ENCODE data around the gene ELF3.
"Not testable (repeated sequence)": the region's sequence is repeated elsewhere in the genome, so short reads cannot be mapped to it uniquely, and the experiment has no call there.

Gene ELF3

GRCh38 chr1:202057335-202057704 is 46.9 kb downstream of the ELF3 start:
- not testable (repeated sequence) for H3K27ac ChIP-seq (ENCODE audit: low read depth, low read length); H3K4me3 ChIP-seq (ENCODE audit: low read depth, low read length); H3K36me3 ChIP-seq (ENCODE audit: control insufficient read depth, insufficient read depth, low read length); H3K9me3 ChIP-seq (ENCODE audit: control insufficient read depth, insufficient read depth, low read length); H3K9ac ChIP-seq (ENCODE audit: low read depth, low read length); H3K27me3 ChIP-seq (ENCODE audit: control insufficient read depth, insufficient read depth, low read length); H3K4me1 ChIP-seq (ENCODE audit: control insufficient read depth, insufficient read depth, low read length)

- H3K36me3 ChIP-seq (ENCODE audit: control insufficient read depth, insufficient read depth, low read length), result no peaks in the 10 kb centered on the region
- no peak overlapping the region for H3K27ac ChIP-seq (ENCODE audit: low read depth, low read length)
- H3K27me3 ChIP-seq (ENCODE audit: control insufficient read depth, insufficient read depth, low read length), result no peaks in the 10 kb centered on the region
- no peak overlapping the region for H3K4me3 ChIP-seq (ENCODE audit: low read depth, low read length)
- H3K9ac ChIP-seq (ENCODE audit: low read depth, low read length), result no peak overlapping the region
- H3K4me1 ChIP-seq (ENCODE audit: control insufficient read depth, insufficient read depth, low read length), result peaks cover 2% of the 10 kb centered on the region; the same call in 1 of the 2 replicates
- H3K9me3 ChIP-seq (ENCODE audit: control insufficient read depth, insufficient read depth, low read length), result no peaks in the 10 kb centered on the region
Observed at GRCh38 chr1:202058001-202058908, 47.9 kb downstream of the ELF3 start.

- Histone ChIP-seq H3K9me3 (ENCODE audit: control insufficient read depth, insufficient read depth, low read length) (no peaks in the 10 kb centered on the region), H3K9ac (ENCODE audit: low read depth, low read length) (no peak overlapping the region), H3K27ac (ENCODE audit: low read depth, low read length) (no peak overlapping the region), H3K27me3 (ENCODE audit: control insufficient read depth, insufficient read depth, low read length) (no peaks in the 10 kb centered on the region), H3K4me3 (ENCODE audit: low read depth, low read length) (no peak overlapping the region), H3K36me3 (ENCODE audit: control insufficient read depth, insufficient read depth, low read length) (no peaks in the 10 kb centered on the region), H3K4me1 (ENCODE audit: control insufficient read depth, insufficient read depth, low read length) (peaks cover 8% of the 10 kb centered on the region; the same call in 1 of the 2 replicates)
Observed at GRCh38 chr1:202061055-202061454, 50.7 kb downstream of the ELF3 start.

- not testable (repeated sequence) for H3K27ac ChIP-seq (ENCODE audit: low read depth, low read length); H3K36me3 ChIP-seq (ENCODE audit: control insufficient read depth, insufficient read depth, low read length); H3K9ac ChIP-seq (ENCODE audit: low read depth, low read length); H3K9me3 ChIP-seq (ENCODE audit: control insufficient read depth, insufficient read depth, low read length); H3K27me3 ChIP-seq (ENCODE audit: control insufficient read depth, insufficient read depth, low read length); H3K4me3 ChIP-seq (ENCODE audit: low read depth, low read length); H3K4me1 ChIP-seq (ENCODE audit: control insufficient read depth, insufficient read depth, low read length)
Observed at GRCh38 chr1:202061787-202062186, 51.4 kb downstream of the ELF3 start.

- not testable (repeated sequence) for H3K9ac ChIP-seq (ENCODE audit: low read depth, low read length); H3K27me3 ChIP-seq (ENCODE audit: control insufficient read depth, insufficient read depth, low read length); H3K36me3 ChIP-seq (ENCODE audit: control insufficient read depth, insufficient read depth, low read length); H3K4me1 ChIP-seq (ENCODE audit: control insufficient read depth, insufficient read depth, low read length); H3K4me3 ChIP-seq (ENCODE audit: low read depth, low read length); H3K9me3 ChIP-seq (ENCODE audit: control insufficient read depth, insufficient read depth, low read length)
- H3K27ac ChIP-seq (ENCODE audit: low read depth, low read length), result peak overlapping the region; percentile 73
Observed at GRCh38 chr1:202062636-202063035, 52.2 kb downstream of the ELF3 start.

GRCh38 chr1:202063093-202063492 is 52.7 kb downstream of the ELF3 start:
- Histone ChIP-seq H3K27me3 (ENCODE audit: control insufficient read depth, insufficient read depth, low read length) (no peaks in the 10 kb centered on the region), H3K9ac (ENCODE audit: low read depth, low read length) (no peak overlapping the region), H3K4me1 (ENCODE audit: control insufficient read depth, insufficient read depth, low read length) (peaks cover 8% of the 10 kb centered on the region; the same call in 1 of the 2 replicates)

GRCh38 chr1:202064889-202065312 is 54.5 kb downstream of the ELF3 start:
- H3K27ac ChIP-seq (ENCODE audit: low read depth, low read length); H3K27me3 ChIP-seq (ENCODE audit: control insufficient read depth, insufficient read depth, low read length); H3K9me3 ChIP-seq (ENCODE audit: control insufficient read depth, insufficient read depth, low read length); H3K4me1 ChIP-seq (ENCODE audit: control insufficient read depth, insufficient read depth, low read length); H3K4me3 ChIP-seq (ENCODE audit: low read depth, low read length); H3K36me3 ChIP-seq (ENCODE audit: control insufficient read depth, insufficient read depth, low read length); H3K9ac ChIP-seq (ENCODE audit: low read depth, low read length): not testable (repeated sequence)

More at GRCh38 chr1:202063093-202063492, 52.7 kb downstream of the ELF3 start:
- Histone ChIP-seq H3K4me3 (ENCODE audit: low read depth, low read length) (no peak overlapping the region), H3K36me3 (ENCODE audit: control insufficient read depth, insufficient read depth, low read length) (no peaks in the 10 kb centered on the region), H3K27ac (ENCODE audit: low read depth, low read length) (peak overlapping the region; percentile 73), H3K9me3 (ENCODE audit: control insufficient read depth, insufficient read depth, low read length) (no peaks in the 10 kb centered on the region)
